Posterior cingulate gyrus (tissue), 11 donors: ENCODE measurements around the gene MICAL1.

Source experiments
- DNase-seq, 10 donors: peaks; one replicate each; pipeline versions ENCODE4 v3.0.0 to v3.0.0-alpha.2; 2020 to 2021; ENCODE audit warnings: mixed read lengths in 3 of 10
- intact Hi-C: fragments of 100-400 bp; cut with DNase I; formaldehyde crosslinking; loops from one replicate; pipeline ENCODE4 v1.15.1; 2023

Gene MICAL1

DNA sequence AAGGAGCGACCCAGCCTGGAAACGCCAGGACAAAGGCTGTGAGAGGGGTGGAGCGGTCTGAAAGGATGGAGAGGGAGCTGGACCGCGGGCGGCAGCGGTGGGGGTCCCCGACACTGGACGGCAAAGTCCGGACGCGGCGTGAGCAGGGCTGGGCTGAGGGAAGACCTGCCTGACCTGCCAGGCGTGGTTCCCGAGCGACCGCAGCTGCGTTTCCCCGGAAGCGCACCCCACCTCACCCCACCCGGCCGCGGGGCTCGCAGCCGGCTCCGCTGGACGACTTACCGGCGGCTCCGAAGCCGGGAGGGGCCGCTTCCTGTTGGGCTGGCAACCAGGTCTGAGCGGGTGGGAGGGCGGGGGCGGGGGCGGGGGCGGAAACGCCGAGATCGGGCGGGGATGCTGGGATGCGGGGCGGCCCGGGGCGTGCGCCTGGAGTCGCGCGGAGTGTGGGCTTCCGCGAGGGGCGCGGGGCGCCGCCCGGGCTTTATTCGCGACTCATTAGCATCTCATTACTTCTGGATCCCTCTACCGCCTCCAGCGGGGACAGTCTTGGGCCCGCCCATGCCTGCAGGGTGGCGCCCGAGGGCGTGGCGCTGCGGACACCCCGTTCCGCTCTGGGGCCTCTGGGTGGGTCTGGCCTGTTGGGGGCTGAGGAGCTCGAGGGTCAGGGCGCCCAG lies at the start of gene MICAL1:
Gene MICAL1 (minus strand): TSS at position 336 of the 674 bp plus-strand sequence. CDS start 1,576 bp downstream, outside the sequence.
- intact Hi-C loops: no loop called here
- peak in 8 of 10 donors; percentile 46 to 92 (median 60) for DNase-seq

- DNase-seq: no peak
- intact Hi-C loops: no loop called here
These were observed 48.0 kb upstream of the MICAL1 start for GRCh38 chr6:109503327-109504224.

- intact Hi-C loops: no loop called here
- DNase-seq: no peak
These were observed 43.4 kb upstream of the MICAL1 start for GRCh38 chr6:109498936-109499335.

- no peak for DNase-seq
- intact Hi-C loops: no loop called here
These were observed 42.5 kb upstream of the MICAL1 start for GRCh38 chr6:109498052-109498451.

GRCh38 chr6:109496036-109496772 lies 40.6 kb upstream of the MICAL1 start:
- intact Hi-C loops: no loop called here
- no peak for DNase-seq

- intact Hi-C loops: no loop called here
- DNase-seq: no peak
These were observed 38.3 kb upstream of the MICAL1 start for GRCh38 chr6:109493865-109494264.

DNA sequence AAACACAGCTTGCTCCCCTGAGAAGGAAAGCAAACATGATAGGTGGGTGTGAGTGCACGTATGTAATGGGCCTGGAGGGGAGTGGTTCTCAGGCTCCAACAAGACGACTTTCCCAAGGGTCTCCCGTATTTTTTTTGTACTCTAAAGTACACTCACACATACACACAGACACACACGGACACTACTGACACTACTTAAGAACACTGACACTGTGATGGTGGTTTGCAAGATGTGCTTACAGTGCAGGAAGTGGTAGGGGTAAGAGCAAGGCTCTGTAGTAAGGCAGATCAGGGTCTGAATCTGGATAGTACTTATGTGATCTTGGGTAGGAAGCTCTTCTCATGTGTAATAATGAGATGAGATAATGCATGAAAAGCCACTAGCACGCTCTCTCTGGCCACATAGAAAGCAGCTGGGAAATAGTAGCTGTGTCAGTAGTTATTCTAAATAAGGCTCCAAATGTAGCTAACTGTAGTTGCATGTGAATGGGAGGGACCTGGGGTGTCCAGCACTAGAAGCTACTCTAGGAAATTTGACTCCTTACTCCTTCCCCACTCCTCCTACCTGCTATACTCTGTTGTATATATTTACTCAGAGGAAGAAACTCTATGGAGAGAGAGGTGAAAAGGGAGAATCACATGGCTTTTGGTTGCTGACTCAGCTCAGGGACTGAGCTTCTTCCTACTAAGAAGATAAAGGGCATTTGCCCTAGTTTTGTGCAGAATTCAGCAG lies 35.8 kb upstream of the MICAL1 start:
- DNase-seq: no peak
- intact Hi-C loops: no loop called here

DNA sequence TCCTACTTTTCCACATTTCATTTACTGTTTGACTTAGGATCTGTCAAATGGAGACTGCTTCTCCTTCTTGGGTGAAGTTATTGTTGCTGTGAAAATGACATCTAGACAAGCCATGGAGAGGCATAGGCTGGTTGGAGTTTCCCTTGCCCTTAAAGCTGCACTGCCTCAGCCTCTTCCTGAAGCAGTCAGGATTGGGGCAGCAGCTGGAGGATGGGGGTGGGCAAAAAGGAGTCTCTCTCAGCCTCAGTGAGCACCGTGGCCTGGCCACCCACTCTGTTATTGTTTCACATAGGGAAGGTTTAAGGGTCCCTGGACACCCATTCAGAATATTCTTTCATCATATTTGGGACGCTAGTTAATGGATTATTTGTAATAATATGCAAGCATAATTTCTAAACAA lies 35.1 kb upstream of the MICAL1 start:
- intact Hi-C loops: no loop called here
- no peak for DNase-seq

DNA sequence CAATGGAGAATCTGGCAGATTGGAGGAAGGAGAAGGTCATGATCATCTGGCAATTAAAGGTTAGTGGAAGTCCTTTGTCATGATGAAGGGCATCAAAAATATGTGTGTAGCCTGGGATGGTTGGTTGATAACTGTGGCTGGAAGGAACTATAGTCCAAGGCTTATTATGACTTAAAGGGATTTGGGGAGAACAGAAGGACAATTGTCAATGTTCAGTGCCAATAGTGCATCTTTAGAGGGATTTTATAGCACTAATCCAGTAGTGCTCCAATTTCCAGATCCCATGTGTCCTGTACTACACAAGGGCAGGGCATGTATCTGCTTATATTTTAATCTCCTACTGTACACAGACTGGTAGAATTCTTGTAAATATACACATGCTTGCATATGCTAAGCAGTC lies 32.4 kb upstream of the MICAL1 start:
- no peak for DNase-seq
- intact Hi-C loops: no loop called here

DNA sequence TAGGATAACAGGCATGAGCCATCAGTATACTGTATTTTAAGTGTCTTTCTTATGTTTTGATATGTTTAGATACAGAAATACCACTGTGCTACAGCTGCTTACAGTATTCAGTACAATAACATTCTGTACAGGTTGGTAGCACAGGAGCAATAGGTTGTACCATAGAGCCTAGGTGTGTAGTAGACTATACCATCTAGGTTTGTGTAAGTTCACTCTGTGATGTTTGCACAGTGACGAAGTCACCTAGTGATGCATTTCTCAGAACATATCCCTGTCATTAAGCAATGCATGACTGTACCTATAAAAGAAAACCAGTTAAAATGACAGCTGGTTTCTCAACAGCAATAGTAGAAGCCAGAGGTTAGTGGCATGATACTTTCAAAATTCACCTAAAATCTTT lies 30.5 kb upstream of the MICAL1 start:
- intact Hi-C loops: no loop called here
- no peak for DNase-seq

- DNase-seq: no peak
- intact Hi-C loops: no loop called here
These were observed 29.8 kb upstream of the MICAL1 start for GRCh38 chr6:109485266-109485935.

DNA sequence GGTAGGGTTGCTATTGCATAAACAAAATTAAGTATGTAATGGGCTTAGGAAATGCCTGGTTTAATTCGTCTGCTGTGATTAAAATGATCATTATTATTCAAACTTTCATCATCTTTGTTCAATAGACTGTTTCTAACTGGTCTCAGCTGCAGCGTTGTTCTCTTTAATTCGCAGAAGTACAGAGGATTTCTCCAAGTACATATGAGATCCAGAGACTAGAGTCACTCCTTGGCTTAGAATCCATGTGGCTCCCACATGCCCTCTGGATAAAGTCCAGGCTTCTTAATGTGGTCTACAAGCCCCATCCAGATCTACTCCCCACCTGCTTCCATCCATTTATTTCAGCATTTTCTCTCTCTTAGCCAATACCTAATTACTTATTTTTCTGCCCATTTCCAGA lies 28.6 kb upstream of the MICAL1 start:
- no peak for DNase-seq
- intact Hi-C loops: no loop called here

GRCh38 chr6:109483735-109484057 lies 28.1 kb upstream of the MICAL1 start:
- no peak for DNase-seq
- intact Hi-C loops: loop anchor here (2.0 kb wide), 1 partner anchor 43 kb away; the partner anchor contains the start of genes PPIL6 and SMPD2

GRCh38 chr6:109482905-109483734 lies 27.5 kb upstream of the MICAL1 start, which contains the start of gene ZBTB24:
TSS of gene ZBTB24 (minus strand) at chr6:109483219. CDS start at chr6:109482026, 1,193 bp downstream.
- intact Hi-C loops: loop anchor here (2.0 kb wide), 1 partner anchor 42 kb away; the partner anchor contains the start of genes PPIL6 and SMPD2
- peak; percentile 76 to 99 (median 88) for DNase-seq

DNA sequence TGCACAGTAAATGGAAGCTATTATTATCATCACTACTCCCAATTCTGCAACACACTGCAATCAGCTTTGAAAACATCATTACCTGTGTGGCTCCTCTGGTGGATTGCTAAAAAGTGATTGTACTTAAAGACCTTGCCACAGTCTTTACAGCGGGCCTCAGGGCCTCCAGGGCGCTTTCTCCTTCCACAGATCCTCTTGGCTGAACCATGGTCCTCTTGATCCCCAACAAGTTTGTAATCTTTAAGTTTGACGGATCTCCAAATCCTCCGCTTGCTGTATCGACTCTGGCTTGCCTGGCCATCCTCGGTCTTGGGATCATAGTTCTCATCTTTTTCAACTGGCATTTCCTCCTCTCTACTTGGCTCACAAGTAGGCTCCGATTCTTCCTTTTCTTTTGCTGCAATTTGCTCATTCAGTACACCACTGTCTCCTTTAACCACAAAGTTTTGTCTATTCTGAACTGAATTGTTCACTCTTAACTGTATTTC lies 25.5 kb upstream of the MICAL1 start:
- intact Hi-C loops: no loop called here
- no peak for DNase-seq

DNA sequence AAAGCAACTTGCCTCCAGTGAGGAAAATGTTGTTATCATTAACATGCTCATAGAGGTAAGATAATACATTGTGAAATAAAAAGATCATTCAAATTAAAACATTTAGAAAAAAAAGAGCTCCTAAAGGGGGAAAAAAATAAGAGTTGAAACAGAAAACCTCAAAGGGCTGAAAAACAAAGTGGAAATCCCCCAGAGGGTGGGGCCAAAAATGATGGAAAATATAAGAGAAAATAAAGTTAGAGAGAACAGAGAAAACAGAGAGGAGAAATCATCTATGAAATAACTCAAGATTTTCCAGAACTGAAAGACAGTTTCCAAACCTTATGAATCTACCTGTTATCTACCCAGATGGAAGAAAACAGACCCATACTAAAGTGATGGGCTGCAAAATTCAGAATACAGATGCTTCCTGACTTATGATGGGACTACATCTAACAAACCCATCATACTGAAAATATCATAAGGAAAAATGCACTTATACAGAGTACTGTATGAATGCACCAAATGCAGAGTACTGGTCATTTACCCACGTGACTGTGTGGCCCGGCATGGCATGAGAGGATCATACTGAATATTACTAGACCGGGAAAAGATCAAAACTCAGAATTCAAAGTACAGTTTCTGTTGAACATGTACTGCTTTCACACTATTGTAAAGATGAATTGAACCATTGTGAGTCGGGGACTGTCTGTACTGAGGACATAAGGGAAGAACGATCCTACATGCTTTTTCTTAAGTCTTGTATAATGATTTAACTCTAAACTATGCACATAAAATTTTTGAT lies 23.5 kb upstream of the MICAL1 start:
- no peak for DNase-seq
- intact Hi-C loops: no loop called here

DNA sequence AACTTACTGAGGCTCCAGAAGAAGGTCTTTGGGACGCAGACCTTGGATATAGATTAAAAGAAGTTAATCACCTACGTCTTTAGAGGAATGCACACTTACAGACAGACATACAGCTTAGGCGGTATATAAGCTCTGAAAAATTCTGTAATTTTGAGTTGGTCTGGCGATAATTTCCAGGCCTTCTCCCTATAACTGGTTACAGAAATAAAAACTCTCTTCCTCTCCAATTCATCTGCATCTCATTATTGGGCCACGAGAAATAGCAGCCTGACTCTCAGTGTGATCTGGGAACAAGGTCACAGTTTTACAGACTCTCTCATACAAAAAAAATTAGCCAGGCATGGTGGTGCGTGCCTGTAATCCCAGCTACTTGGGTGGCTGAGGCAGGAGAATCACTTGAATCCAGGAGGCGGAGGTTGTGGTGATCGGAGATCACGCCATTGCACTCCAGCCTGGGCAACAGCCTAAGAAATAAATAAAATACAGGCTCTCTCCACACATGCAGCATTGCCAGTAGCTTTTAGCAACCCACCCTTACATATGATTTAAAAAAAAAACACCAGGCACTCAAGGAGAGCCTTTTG lies 22.7 kb upstream of the MICAL1 start:
- intact Hi-C loops: no loop called here
- DNase-seq: no peak

- no peak for DNase-seq
- intact Hi-C loops: no loop called here
These were observed 22.2 kb upstream of the MICAL1 start for GRCh38 chr6:109477725-109478124.
